Measurements from ENCODE around the gene ZNF697. TPM values are rescaled to one million over a fixed set of nuclear protein-coding genes. Genes with fewer than 3 reads are reported as not detected.

The ZNF697 gene
- total RNA-seq, 3 donors from 2014 or later (not counting 1 experiment from before 2014, with no cell fraction given), result 0.09 to 0.45 TPM; not detected in 1

DNA sequence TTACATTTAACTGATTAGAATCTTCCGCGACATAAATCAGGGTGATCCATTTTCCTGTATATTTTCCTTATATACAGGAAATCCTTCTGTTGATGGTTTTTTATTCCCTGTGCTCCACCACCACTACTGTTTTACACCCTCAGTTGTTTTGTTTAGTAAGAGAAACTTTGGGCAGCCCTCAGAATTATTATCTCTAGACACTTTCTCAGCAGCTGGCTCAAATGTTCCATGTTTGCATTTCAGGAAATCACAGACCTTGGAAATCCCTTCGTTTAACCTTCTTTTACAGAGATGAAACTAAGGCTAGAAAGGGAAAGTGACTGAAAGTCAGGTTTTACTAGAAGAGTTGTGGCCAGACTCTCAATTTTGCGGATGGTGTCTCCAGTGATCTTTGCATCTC, 15.2 kb downstream of the ZNF697 start:
- no peak overlapping the region for H3K27ac ChIP-seq (ENCODE audit: low read length)
- H3K9me3 ChIP-seq (ENCODE audit: control insufficient read depth, insufficient read depth, low read length), result no peaks in the 10 kb centered on the region
- WGBS (ENCODE audit: insufficient coverage), result 95% methylated on average over 3 of the region's 4 CpGs
- ATAC-seq (no peak), DNase-seq (no peak)
- no peaks in the 10 kb centered on the region for H3K36me3 Mint-ChIP-seq
- H3K4me3 ChIP-seq (ENCODE audit: low read length), result no peak overlapping the region
- no peaks in the 10 kb centered on the region for H3K36me3 ChIP-seq (ENCODE audit: control insufficient read depth, insufficient read depth, low read length)
- H3K27me3 ChIP-seq (ENCODE audit: control insufficient read depth, insufficient read depth, low read length), result no peaks in the 10 kb centered on the region
- intact Hi-C loops (cut with micrococcal nuclease), result no loop called here
- H3K4me1 ChIP-seq (ENCODE audit: control insufficient read depth, insufficient read depth, low read length), result no peaks in the 10 kb centered on the region
- H3K4me1 Mint-ChIP-seq, result no peaks in the 10 kb centered on the region
- peaks cover 38 to 51% of the 10 kb centered on the region in 2 donors for H3K27me3 Mint-ChIP-seq (ENCODE audit: low read depth in 2 of 2)
- no peak overlapping the region for H3K4me3 Mint-ChIP-seq
- no peaks in the 10 kb centered on the region for H3K9me3 Mint-ChIP-seq
- TF ChIP-seq CTCF (IDR thresholded peaks at IDR 0.05), result no peak
- no peak overlapping the region for H3K27ac Mint-ChIP-seq

GRCh38 chr1:119632103-119632490, 16.0 kb downstream of the ZNF697 start:
- intact Hi-C loops (cut with micrococcal nuclease), result no loop called here
- Mint-ChIP-seq H3K4me1 (no peaks in the 10 kb centered on the region), H3K27me3 (ENCODE audit: low read depth in 2 of 2) (peaks cover 38 to 51% of the 10 kb centered on the region in 2 donors)

GRCh38 chr1:119631433-119632102, 16.5 kb downstream of the ZNF697 start:
- Histone ChIP-seq H3K9me3 (ENCODE audit: control insufficient read depth, insufficient read depth, low read length) (no peaks in the 10 kb centered on the region), H3K27me3 (ENCODE audit: control insufficient read depth, insufficient read depth, low read length) (no peaks in the 10 kb centered on the region), H3K4me1 (ENCODE audit: control insufficient read depth, insufficient read depth, low read length) (no peaks in the 10 kb centered on the region), H3K36me3 (ENCODE audit: control insufficient read depth, insufficient read depth, low read length) (no peaks in the 10 kb centered on the region), H3K27ac (ENCODE audit: low read length) (no peak overlapping the region), H3K4me3 (ENCODE audit: low read length) (no peak overlapping the region)
- no peak for DNase-seq
- Mint-ChIP-seq H3K4me1 (no peaks in the 10 kb centered on the region), H3K27ac (no peak overlapping the region), H3K36me3 (no peaks in the 10 kb centered on the region), H3K9me3 (no peaks in the 10 kb centered on the region), H3K4me3 (no peak overlapping the region), H3K27me3 (ENCODE audit: low read depth in 2 of 2) (peaks cover 38 to 51% of the 10 kb centered on the region in 2 donors)
- 5% methylated on average over 37 of the region's 37 CpGs for whole genome bisulfite sequencing (ENCODE audit: insufficient coverage)
- no peak for TF ChIP-seq CTCF (IDR thresholded peaks at IDR 0.05)
- intact Hi-C loops (cut with micrococcal nuclease), result no loop called here
- ATAC-seq, result no peak

More at GRCh38 chr1:119632103-119632490, 16.0 kb downstream of the ZNF697 start:
- no peak overlapping the region for H3K27ac ChIP-seq (ENCODE audit: low read length)
- Mint-ChIP-seq H3K4me3 (no peak overlapping the region), H3K27ac (no peak overlapping the region), H3K9me3 (no peaks in the 10 kb centered on the region), H3K36me3 (no peaks in the 10 kb centered on the region)
- 73% methylated on average over 5 of the region's 5 CpGs for WGBS (ENCODE audit: insufficient coverage)
- no peaks in the 10 kb centered on the region for H3K9me3 ChIP-seq (ENCODE audit: control insufficient read depth, insufficient read depth, low read length)
- H3K27me3 ChIP-seq (ENCODE audit: control insufficient read depth, insufficient read depth, low read length), result no peaks in the 10 kb centered on the region
- ATAC-seq, result no peak
- H3K4me1 ChIP-seq (ENCODE audit: control insufficient read depth, insufficient read depth, low read length), result no peaks in the 10 kb centered on the region
- no peak for TF ChIP-seq CTCF (IDR thresholded peaks at IDR 0.05)
- DNase-seq, result no peak
- no peaks in the 10 kb centered on the region for H3K36me3 ChIP-seq (ENCODE audit: control insufficient read depth, insufficient read depth, low read length)
- no peak overlapping the region for H3K4me3 ChIP-seq (ENCODE audit: low read length)

- H3K27me3 ChIP-seq (ENCODE audit: control insufficient read depth, insufficient read depth, low read length), result no peaks in the 10 kb centered on the region
- Mint-ChIP-seq H3K4me1 (no peaks in the 10 kb centered on the region), H3K4me3 (no peak overlapping the region), H3K27ac (no peak overlapping the region), H3K9me3 (no peaks in the 10 kb centered on the region), H3K36me3 (no peaks in the 10 kb centered on the region), H3K27me3 (ENCODE audit: low read depth in 2 of 2) (peaks cover 41 to 51% of the 10 kb centered on the region in 2 donors)
- 59% methylated on average over 17 of the region's 17 CpGs for WGBS (ENCODE audit: insufficient coverage)
- H3K36me3 ChIP-seq (ENCODE audit: control insufficient read depth, insufficient read depth, low read length), result no peaks in the 10 kb centered on the region
- no peak overlapping the region for H3K27ac ChIP-seq (ENCODE audit: low read length)
- no peak overlapping the region for H3K4me3 ChIP-seq (ENCODE audit: low read length)
- no peak for TF ChIP-seq CTCF (IDR thresholded peaks at IDR 0.05)
- no peaks in the 10 kb centered on the region for H3K9me3 ChIP-seq (ENCODE audit: control insufficient read depth, insufficient read depth, low read length)
- intact Hi-C loops (cut with micrococcal nuclease), result no loop called here
- ATAC-seq (no peak), DNase-seq (no peak)
- no peaks in the 10 kb centered on the region for H3K4me1 ChIP-seq (ENCODE audit: control insufficient read depth, insufficient read depth, low read length)
Measured at GRCh38 chr1:119631086-119631432, 17.0 kb downstream of the ZNF697 start.
